Heart left ventricle (tissue), 13 donors: ENCODE data around the gene ASRGL1.
"Not testable (repeated sequence)": the region's sequence is repeated elsewhere in the genome, so short reads cannot be mapped to it uniquely, and the experiment has no call there.

Experiments used
- CTCF ChIP-seq, 12 donors: fragments of 200-600 bp; sonication (generic) in 4 of 12; IDR thresholded peaks; one replicate each; pipeline versions ENCODE4 v1.5.0 to v1.8.0; 2018 to 2022; ENCODE audit warnings: antibody characterized with exemption in 12 of 12, mild to moderate bottlenecking in 5 of 12
- POLR2A ChIP-seq, 2 donors: fragments of 450-650 bp; IDR thresholded peaks; one replicate each; pipeline ENCODE4 v1.6.1; 2017; ENCODE audit warnings: antibody characterized with exemption in 2 of 2, mild to moderate bottlenecking in 2 of 2, moderate library complexity in 2 of 2
- donor health status: ischemic (EF 13 %, LVEDD 7.1; RV severe dilation, severe dysfunction).
- donor health status: DM: no; HTN: yes; CAD: no.
- donor health status: DM: no; HTN: no; CAD: no.
- donor health status: ischemic (EF 25% LVEDD 6.9; RV normal size, moderate dysfunction).
- donor health status: ischemic (EF 25% LVEDD 5.7; RV mildly dilated, moderate dysfunction).
- donor health status: ischemic (EF 35%, LVEDD 5.7; RV mildly dilated, moderate dysfunction).
- donor health status: nonischemic (EF 11% LVEDD 7.7; RV severe dilation, severe dysfunction).
- donor health status: DM: yes; HTN: yes; CAD: no.
- donor health status: PGD.
- donor health status: ischemic (EF 29% LVEDD 5.4; RV normal size, mild dysfunction).
- donor health status: nonischemic (EF 23%, LVEDD 6.1; RV moderate dilation, normal function).

- not testable (repeated sequence) for TF ChIP-seq CTCF, POLR2A (IDR thresholded peaks at IDR 0.05)
These were observed 10.5 kb upstream of the ASRGL1 start for GRCh38 chr11:62326719-62327118.
